OCI-LY7 (cell line): ENCODE data around the gene FAM171A2. TPM values are rescaled to one million over a fixed set of nuclear protein-coding genes. Genes with fewer than 3 reads are reported as not detected.

ENCODE experiments used
- BruUV-seq: library from RNA; stranded (reverse); fragments of 400-500 nt; replicated peaks from 2 replicates; lab custom pipeline; 2021; lab: Mats Ljungman, UMichigan
- CTCF ChIA-PET: fragments of 300-600 bp; sonication (Branson Sonifier 250); formaldehyde crosslinking; loops from one replicate; lab custom pipeline; 2022; ENCODE audit warnings: antibody characterized with exemption; ENCODE audit not compliant: unreplicated experiment; lab: Charles Lee
- POLR2A ChIA-PET: fragments of 300-600 bp; sonication (Branson Sonifier 250); formaldehyde crosslinking; loops from one replicate; lab custom pipeline; 2022; ENCODE audit warnings: antibody characterized with exemption; lab: Charles Lee
- DNase-seq: peaks from one replicate; pipeline ENCODE4 v3.0.0-alpha.2; 2015; ENCODE audit warnings: low spot score
- H2AFZ ChIP-seq: fragments of 200-600 bp; sonication (generic), shearing (Covaris generic); 2 replicates; pipeline ENCODE4 v1.6.1; 2014; ENCODE audit warnings: mild to moderate bottlenecking, antibody characterized with exemption, low read length, moderate library complexity
- H3K27ac ChIP-seq: fragments of 200-600 bp; sonication (generic); 2 replicates; pipeline ENCODE4 v1.5.1; 2014; ENCODE audit warnings: mixed run types, low read depth, mild to moderate bottlenecking, moderate library complexity, low read length, inconsistent platforms; ENCODE audit not compliant: poor library complexity, severe bottlenecking
- H3K36me3 ChIP-seq: fragments of 200-600 bp; sonication (generic); 2 replicates; pipeline ENCODE4 v1.6.1; 2014; ENCODE audit warnings: mild to moderate bottlenecking, antibody characterized with exemption, low read length, moderate library complexity, mixed read lengths; ENCODE audit not compliant: insufficient read depth
- H3K4me1 ChIP-seq: fragments of 200-600 bp; sonication (generic); 2 replicates; pipeline ENCODE4 v1.5.1; 2014; ENCODE audit warnings: mild to moderate bottlenecking, low read length; ENCODE audit not compliant: insufficient read depth, poor library complexity, severe bottlenecking
- H3K4me2 ChIP-seq: fragments of 200-600 bp; sonication (generic); 2 replicates; pipeline ENCODE4 v1.6.1; 2014; ENCODE audit warnings: mild to moderate bottlenecking, low read length
- H3K4me3 ChIP-seq: fragments of 200-600 bp; sonication (generic); 2 replicates; pipeline ENCODE4 v1.5.1; 2014; ENCODE audit warnings: mild to moderate bottlenecking, low read depth, low read length; ENCODE audit not compliant: poor library complexity, severe bottlenecking
- H3K79me2 ChIP-seq: fragments of 200-600 bp; sonication (generic); 2 replicates; pipeline ENCODE4 v1.6.1; 2016; ENCODE audit warnings: low read depth, mild to moderate bottlenecking, low read length, moderate library complexity, mixed read lengths; ENCODE audit not compliant: insufficient read depth
- H3K9me2 ChIP-seq: fragments of 200-600 bp; sonication (generic); 2 replicates; pipeline ENCODE4 v1.6.1; 2016; ENCODE audit warnings: mild to moderate bottlenecking, low read length, mixed read lengths; ENCODE audit not compliant: insufficient read depth
- H3K9me3 ChIP-seq: fragments of 200-600 bp; sonication (generic); 2 replicates; pipeline ENCODE4 v1.6.1; 2014; ENCODE audit warnings: mild to moderate bottlenecking, mixed run types, low read length, mixed read lengths
- H4K20me1 ChIP-seq: fragments of 200-600 bp; sonication (generic); 2 replicates; pipeline ENCODE4 v1.6.1; 2014; ENCODE audit warnings: mild to moderate bottlenecking, antibody characterized with exemption, low read length, moderate library complexity, mixed read lengths; ENCODE audit not compliant: insufficient read depth
- EZH2phosphoT487 ChIP-seq: fragments of 200-600 bp; sonication (generic); IDR thresholded peaks from 2 replicates; pipeline ENCODE4 v1.6.1; 2018; ENCODE audit warnings: low read depth, borderline replicate concordance, mild to moderate bottlenecking, mixed run types, antibody characterized with exemption, low read length, moderate library complexity, mixed read lengths
- intact Hi-C: fragments of 100-400 bp; cut with micrococcal nuclease; formaldehyde crosslinking; loops from one replicate; pipeline ENCODE4 v1.10.0; 2022; ENCODE audit not compliant: unreplicated experiment
- small RNA-seq: library from RNA; depleted of rRNA; stranded (forward); fragments of <200 nt; gene quantifications from one replicate; pipeline ENCODE3, GENCODE V24; 2014
- total RNA-seq, 2 experiments: library from RNA; depleted of rRNA in 1 of 2; stranded (reverse); fragments of >200 nt in 1 of 2; shearing (Covaris generic) in 1 of 2; gene quantifications; 2 replicates each; pipeline ENCODE4 v1.2.3, GENCODE V29; 2014 to 2022
- TF ChIP-seq, protein P1 (sequence below): fragments of 200-600 bp; sonication (generic); conservative IDR thresholded peaks from 2 replicates; pipeline ENCODE4 v1.5.1; 2014; ENCODE audit warnings: mild to moderate bottlenecking, antibody characterized with exemption, low read length, moderate library complexity, mixed read lengths

The FAM171A2 gene
- total RNA-seq, 2 experiments from 2014 or later: 3.4 to 4.6 TPM

- no peak overlapping the region for H2AFZ ChIP-seq
- H3K27ac ChIP-seq: no peak overlapping the region
- intact Hi-C loops: no loop called here
- peak overlapping the region; percentile 38 for H3K4me2 ChIP-seq
- TF ChIP-seq, protein P1, sequence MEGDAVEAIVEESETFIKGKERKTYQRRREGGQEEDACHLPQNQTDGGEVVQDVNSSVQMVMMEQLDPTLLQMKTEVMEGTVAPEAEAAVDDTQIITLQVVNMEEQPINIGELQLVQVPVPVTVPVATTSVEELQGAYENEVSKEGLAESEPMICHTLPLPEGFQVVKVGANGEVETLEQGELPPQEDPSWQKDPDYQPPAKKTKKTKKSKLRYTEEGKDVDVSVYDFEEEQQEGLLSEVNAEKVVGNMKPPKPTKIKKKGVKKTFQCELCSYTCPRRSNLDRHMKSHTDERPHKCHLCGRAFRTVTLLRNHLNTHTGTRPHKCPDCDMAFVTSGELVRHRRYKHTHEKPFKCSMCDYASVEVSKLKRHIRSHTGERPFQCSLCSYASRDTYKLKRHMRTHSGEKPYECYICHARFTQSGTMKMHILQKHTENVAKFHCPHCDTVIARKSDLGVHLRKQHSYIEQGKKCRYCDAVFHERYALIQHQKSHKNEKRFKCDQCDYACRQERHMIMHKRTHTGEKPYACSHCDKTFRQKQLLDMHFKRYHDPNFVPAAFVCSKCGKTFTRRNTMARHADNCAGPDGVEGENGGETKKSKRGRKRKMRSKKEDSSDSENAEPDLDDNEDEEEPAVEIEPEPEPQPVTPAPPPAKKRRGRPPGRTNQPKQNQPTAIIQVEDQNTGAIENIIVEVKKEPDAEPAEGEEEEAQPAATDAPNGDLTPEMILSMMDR: no peak
- no peak for TF ChIP-seq EZH2phosphoT487
- H3K4me1 ChIP-seq: peaks cover 19% of the 10 kb centered on the region
- ChIA-PET CTCF (no interaction called here), POLR2A (no interaction called here)
- DNase-seq: no peak
- no peaks in the 10 kb centered on the region for H3K9me2 ChIP-seq
- no peaks in the 10 kb centered on the region for H3K36me3 ChIP-seq
- H3K79me2 ChIP-seq: no peaks in the 10 kb centered on the region
- H4K20me1 ChIP-seq: no peaks in the 10 kb centered on the region
- H3K4me3 ChIP-seq: no peak overlapping the region
- H3K9me3 ChIP-seq: no peaks in the 10 kb centered on the region
- BruUV-seq: no TSS peak
These were observed 56.1 kb downstream of the FAM171A2 start for GRCh38 chr17:44307387-44308186.

GRCh38 chr17:44304651-44305050, 59.0 kb downstream of the FAM171A2 start:
- H3K36me3 ChIP-seq: no peaks in the 10 kb centered on the region
- no peak for DNase-seq
- no peak overlapping the region for H3K4me3 ChIP-seq
- H3K4me1 ChIP-seq: peaks cover 15% of the 10 kb centered on the region
- H2AFZ ChIP-seq: no peak overlapping the region
- POLR2A ChIA-PET: no interaction called here
- no TSS peak for BruUV-seq
- no peak for TF ChIP-seq EZH2phosphoT487
- TF ChIP-seq, protein P1: no peak
- H3K9me2 ChIP-seq: 0 out of 2 replicates have a peak, but pooled peaks cover 3% of the 10 kb centered on the region
- intact Hi-C loops: no loop called here
- no peaks in the 10 kb centered on the region for H3K79me2 ChIP-seq
- CTCF ChIA-PET: no interaction called here
- H3K27ac ChIP-seq: no peak overlapping the region
- no peaks in the 10 kb centered on the region for H4K20me1 ChIP-seq
- no peak overlapping the region for H3K4me2 ChIP-seq
- H3K9me3 ChIP-seq: no peaks in the 10 kb centered on the region

Small RNA genes lying within 50 kb of the gene (small RNA-seq; reads per million reads assigned to genes)
- not detected for gene RF00012
- not detected for gene RN7SL258P
- not detected for gene RNU6-453P

Other genes starting within 250 kb of the FAM171A2 start
- gene HDAC5, start 240.2 kb downstream of the FAM171A2 start, total RNA-seq (2014; rRNA removed; shearing (Covaris generic)): 26.4 and 41.5 TPM in 2 replicates
- 31.4 and 36.3 TPM in 2 replicates for gene HDAC5, start 240.2 kb downstream of the FAM171A2 start, total RNA-seq (2022)
- 10.9 and 13.3 TPM in 2 replicates for gene HROB, start 221.9 kb downstream of the FAM171A2 start, total RNA-seq (2014; rRNA removed; shearing (Covaris generic))
- 24.7 and 27.3 TPM in 2 replicates for gene HROB, start 221.9 kb downstream of the FAM171A2 start, total RNA-seq (2022)
- 0.44 and 0.57 TPM in 2 replicates for gene ASB16, start 193.1 kb downstream of the FAM171A2 start, total RNA-seq (2014; rRNA removed; shearing (Covaris generic))
- 0.30 and 1.7 TPM in 2 replicates for gene ASB16, start 193.1 kb downstream of the FAM171A2 start, total RNA-seq (2022)
- 16.0 and 21.3 TPM in 2 replicates for gene TMUB2, start 176.9 kb downstream of the FAM171A2 start, total RNA-seq (2014; rRNA removed; shearing (Covaris generic))
- gene TMUB2, start 176.9 kb downstream of the FAM171A2 start, total RNA-seq (2022): 21.9 and 25.9 TPM in 2 replicates
- gene ATXN7L3, start 164.0 kb downstream of the FAM171A2 start, total RNA-seq (2014; rRNA removed; shearing (Covaris generic)): 57.7 and 66.5 TPM in 2 replicates
- 106 and 107 TPM in 2 replicates for gene ATXN7L3, start 164.0 kb downstream of the FAM171A2 start, total RNA-seq (2022)
- gene UBTF, start 144.2 kb downstream of the FAM171A2 start, total RNA-seq (2014; rRNA removed; shearing (Covaris generic)): 155 and 257 TPM in 2 replicates
- 215 and 228 TPM in 2 replicates for gene UBTF, start 144.2 kb downstream of the FAM171A2 start, total RNA-seq (2022)
- gene SLC4A1, start 95.7 kb downstream of the FAM171A2 start, total RNA-seq (2014; rRNA removed; shearing (Covaris generic)): not detected in 2 replicates
- gene SLC4A1, start 95.7 kb downstream of the FAM171A2 start, total RNA-seq (2022): not detected in 2 replicates
- 0.09 TPM in 1 of 2 replicates, not detected in the other for gene RUNDC3A, start 55.3 kb downstream of the FAM171A2 start, total RNA-seq (2014; rRNA removed; shearing (Covaris generic))
- gene RUNDC3A, start 55.3 kb downstream of the FAM171A2 start, total RNA-seq (2022): 0.24 TPM in 1 of 2 replicates, not detected in the other
- gene SLC25A39, start 39.0 kb downstream of the FAM171A2 start, total RNA-seq (2014; rRNA removed; shearing (Covaris generic)): 135 and 156 TPM in 2 replicates
- 142 and 159 TPM in 2 replicates for gene SLC25A39, start 39.0 kb downstream of the FAM171A2 start, total RNA-seq (2022)
- 185 and 203 TPM in 2 replicates for gene GRN, start 18.6 kb downstream of the FAM171A2 start, total RNA-seq (2014; rRNA removed; shearing (Covaris generic))
- 228 and 247 TPM in 2 replicates for gene GRN, start 18.6 kb downstream of the FAM171A2 start, total RNA-seq (2022)
- 0.44 and 0.57 TPM in 2 replicates for gene ITGA2B, start 25.8 kb upstream of the FAM171A2 start, total RNA-seq (2014; rRNA removed; shearing (Covaris generic))
- 0.46 and 0.63 TPM in 2 replicates for gene ITGA2B, start 25.8 kb upstream of the FAM171A2 start, total RNA-seq (2022)
- gene GPATCH8, start 139.6 kb upstream of the FAM171A2 start, total RNA-seq (2014; rRNA removed; shearing (Covaris generic)): 24.5 and 24.7 TPM in 2 replicates
- 59.1 and 61.1 TPM in 2 replicates for gene GPATCH8, start 139.6 kb upstream of the FAM171A2 start, total RNA-seq (2022)
- 3.7 and 4.4 TPM in 2 replicates for gene FZD2, start 193.6 kb upstream of the FAM171A2 start, total RNA-seq (2014; rRNA removed; shearing (Covaris generic))
- 9.2 and 10.9 TPM in 2 replicates for gene FZD2, start 193.6 kb upstream of the FAM171A2 start, total RNA-seq (2022)